ENCODE data around the gene PLCXD1.

DNA sequence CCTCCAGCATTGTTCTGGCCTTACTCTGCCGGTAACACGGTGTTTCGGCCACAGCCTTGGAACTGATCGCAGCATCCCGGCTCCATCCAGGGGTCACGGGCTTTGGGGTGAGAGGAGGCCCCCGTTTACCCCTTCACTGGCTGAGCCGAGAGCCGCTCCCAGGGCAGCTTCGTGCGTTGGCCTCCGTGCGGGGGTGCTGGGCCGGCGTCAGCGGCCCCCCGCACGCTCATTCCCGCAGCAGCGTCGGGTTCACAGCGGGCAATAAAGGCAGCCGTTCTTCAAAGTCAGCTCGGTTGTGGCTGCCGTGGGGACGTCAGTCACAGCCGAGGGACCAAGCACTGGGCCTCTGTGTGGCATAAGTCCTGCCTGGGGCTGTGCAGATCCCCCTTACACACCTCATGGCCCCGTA, 25.3 kb upstream of the PLCXD1 start:
- no peak for TF ChIP-seq POLR2AphosphoS5 (IDR thresholded peaks at IDR 0.05)
- TF ChIP-seq, protein P1, sequence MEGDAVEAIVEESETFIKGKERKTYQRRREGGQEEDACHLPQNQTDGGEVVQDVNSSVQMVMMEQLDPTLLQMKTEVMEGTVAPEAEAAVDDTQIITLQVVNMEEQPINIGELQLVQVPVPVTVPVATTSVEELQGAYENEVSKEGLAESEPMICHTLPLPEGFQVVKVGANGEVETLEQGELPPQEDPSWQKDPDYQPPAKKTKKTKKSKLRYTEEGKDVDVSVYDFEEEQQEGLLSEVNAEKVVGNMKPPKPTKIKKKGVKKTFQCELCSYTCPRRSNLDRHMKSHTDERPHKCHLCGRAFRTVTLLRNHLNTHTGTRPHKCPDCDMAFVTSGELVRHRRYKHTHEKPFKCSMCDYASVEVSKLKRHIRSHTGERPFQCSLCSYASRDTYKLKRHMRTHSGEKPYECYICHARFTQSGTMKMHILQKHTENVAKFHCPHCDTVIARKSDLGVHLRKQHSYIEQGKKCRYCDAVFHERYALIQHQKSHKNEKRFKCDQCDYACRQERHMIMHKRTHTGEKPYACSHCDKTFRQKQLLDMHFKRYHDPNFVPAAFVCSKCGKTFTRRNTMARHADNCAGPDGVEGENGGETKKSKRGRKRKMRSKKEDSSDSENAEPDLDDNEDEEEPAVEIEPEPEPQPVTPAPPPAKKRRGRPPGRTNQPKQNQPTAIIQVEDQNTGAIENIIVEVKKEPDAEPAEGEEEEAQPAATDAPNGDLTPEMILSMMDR (IDR thresholded peaks at IDR 0.05): no peak
- no peak for TF ChIP-seq EP300 (IDR thresholded peaks at IDR 0.05)
